ENCODE measurements around the gene FBLN5.
"Not testable (repeated sequence)": the region's sequence is repeated elsewhere in the genome, so short reads cannot be mapped to it uniquely, and the experiment has no call there.

The FBLN5 gene

GRCh38 chr14:91873471-91874415 is 73.8 kb downstream of the FBLN5 start:
- Mint-ChIP-seq H3K4me3 (peak overlapping the region; percentile 57), H3K4me1 (ENCODE audit: low read depth) (peaks cover 72% of the 10 kb centered on the region), H3K27ac (peak overlapping the region; percentile 88), H3K27me3 (no peaks in the 10 kb centered on the region), H3K9me3 (no peaks in the 10 kb centered on the region), H3K36me3 (ENCODE audit: low read depth) (no peaks in the 10 kb centered on the region)

- Mint-ChIP-seq H3K36me3 (ENCODE audit: low read depth) (no peaks in the 10 kb centered on the region), H3K4me1 (ENCODE audit: low read depth) (peaks cover 80% of the 10 kb centered on the region), H3K4me3 (peak overlapping the region; percentile 57), H3K27me3 (no peaks in the 10 kb centered on the region), H3K9me3 (no peaks in the 10 kb centered on the region), H3K27ac (peak overlapping the region; percentile 88)
Observed at GRCh38 chr14:91872517-91873470, 74.7 kb downstream of the FBLN5 start.

- H3K27me3 Mint-ChIP-seq: no peaks in the 10 kb centered on the region
- H3K9me3 Mint-ChIP-seq: no peaks in the 10 kb centered on the region
- peaks cover 88% of the 10 kb centered on the region for H3K4me1 Mint-ChIP-seq (ENCODE audit: low read depth)
- peak overlapping the region; percentile 57 for H3K4me3 Mint-ChIP-seq
- H3K36me3 Mint-ChIP-seq (ENCODE audit: low read depth): no peaks in the 10 kb centered on the region
- peak overlapping the region; percentile 52 for H3K27ac Mint-ChIP-seq
Observed at GRCh38 chr14:91872011-91872501, 75.4 kb downstream of the FBLN5 start.

GRCh38 chr14:91871401-91871800 is 76.1 kb downstream of the FBLN5 start:
- not testable (repeated sequence) for H3K4me3 Mint-ChIP-seq; H3K27ac Mint-ChIP-seq; H3K36me3 Mint-ChIP-seq (ENCODE audit: low read depth); H3K9me3 Mint-ChIP-seq; H3K27me3 Mint-ChIP-seq
- peaks cover 93% of the 10 kb centered on the region for H3K4me1 Mint-ChIP-seq (ENCODE audit: low read depth)

GRCh38 chr14:91870890-91871289 is 76.6 kb downstream of the FBLN5 start:
- peak overlapping the region; percentile 82 for H3K27ac Mint-ChIP-seq
- no peaks in the 10 kb centered on the region for H3K27me3 Mint-ChIP-seq
- H3K4me3 Mint-ChIP-seq: peak overlapping the region; percentile 73
- no peaks in the 10 kb centered on the region for H3K36me3 Mint-ChIP-seq (ENCODE audit: low read depth)
- peaks cover 96% of the 10 kb centered on the region for H3K4me1 Mint-ChIP-seq (ENCODE audit: low read depth)
- no peaks in the 10 kb centered on the region for H3K9me3 Mint-ChIP-seq

- Mint-ChIP-seq H3K36me3 (ENCODE audit: low read depth) (no peaks in the 10 kb centered on the region), H3K27me3 (no peaks in the 10 kb centered on the region), H3K4me1 (ENCODE audit: low read depth) (peaks cover 97% of the 10 kb centered on the region), H3K9me3 (no peaks in the 10 kb centered on the region), H3K27ac (peak overlapping the region; percentile 82), H3K4me3 (peak overlapping the region; percentile 73)
Observed at GRCh38 chr14:91870001-91870400, 77.5 kb downstream of the FBLN5 start.

GRCh38 chr14:91869556-91869955 is 77.9 kb downstream of the FBLN5 start:
- Mint-ChIP-seq H3K4me1 (ENCODE audit: low read depth) (peaks cover 97% of the 10 kb centered on the region), H3K27ac (peak overlapping the region; percentile 82), H3K27me3 (no peaks in the 10 kb centered on the region), H3K9me3 (no peaks in the 10 kb centered on the region), H3K36me3 (ENCODE audit: low read depth) (no peaks in the 10 kb centered on the region), H3K4me3 (peak overlapping the region; percentile 73)

GRCh38 chr14:91867316-91867988 is 80.0 kb downstream of the FBLN5 start, which contains the start of gene TC2N:
TSS of gene TC2N (minus strand) at chr14:91867536. CDS start at chr14:91813769, 53,767 bp downstream.
- H3K4me1 Mint-ChIP-seq (ENCODE audit: low read depth): peaks cover 96% of the 10 kb centered on the region
- H3K36me3 Mint-ChIP-seq (ENCODE audit: low read depth): peaks cover 5% of the 10 kb centered on the region
- H3K27ac Mint-ChIP-seq: peak within 1 kb of the TSS; percentile 83
- no peaks in the 10 kb centered on the region for H3K27me3 Mint-ChIP-seq
- no peaks in the 10 kb centered on the region for H3K9me3 Mint-ChIP-seq
- peak within 1 kb of the TSS; percentile 84 for H3K4me3 Mint-ChIP-seq

GRCh38 chr14:91866511-91867295 is 80.8 kb downstream of the FBLN5 start:
- Mint-ChIP-seq H3K27me3 (no peaks in the 10 kb centered on the region), H3K4me1 (ENCODE audit: low read depth) (peaks cover 96% of the 10 kb centered on the region), H3K27ac (peak overlapping the region; percentile 83), H3K36me3 (ENCODE audit: low read depth) (peaks cover 5% of the 10 kb centered on the region), H3K9me3 (no peaks in the 10 kb centered on the region), H3K4me3 (peak overlapping the region; percentile 84)

- H3K27me3 Mint-ChIP-seq: no peaks in the 10 kb centered on the region
- peak overlapping the region; percentile 84 for H3K4me3 Mint-ChIP-seq
- H3K9me3 Mint-ChIP-seq: no peaks in the 10 kb centered on the region
- peaks cover 96% of the 10 kb centered on the region for H3K4me1 Mint-ChIP-seq (ENCODE audit: low read depth)
- H3K27ac Mint-ChIP-seq: peak overlapping the region; percentile 83
- H3K36me3 Mint-ChIP-seq (ENCODE audit: low read depth): peaks cover 5% of the 10 kb centered on the region
Observed at GRCh38 chr14:91866061-91866460, 81.4 kb downstream of the FBLN5 start.

GRCh38 chr14:91862417-91862816 is 85.1 kb downstream of the FBLN5 start:
- Mint-ChIP-seq H3K4me1 (ENCODE audit: low read depth) (peaks cover 94% of the 10 kb centered on the region), H3K27ac (peak overlapping the region; percentile 80), H3K9me3 (no peaks in the 10 kb centered on the region), H3K4me3 (peak overlapping the region; percentile 37), H3K27me3 (no peaks in the 10 kb centered on the region), H3K36me3 (ENCODE audit: low read depth) (peaks cover 5% of the 10 kb centered on the region)

- peaks cover 5% of the 10 kb centered on the region for H3K36me3 Mint-ChIP-seq (ENCODE audit: low read depth)
Observed at GRCh38 chr14:91861091-91861490, 86.4 kb downstream of the FBLN5 start.

GRCh38 chr14:91860238-91860637 is 87.3 kb downstream of the FBLN5 start:
- H3K27me3 Mint-ChIP-seq: no peaks in the 10 kb centered on the region
- H3K9me3 Mint-ChIP-seq: no peaks in the 10 kb centered on the region
- H3K27ac Mint-ChIP-seq: peak overlapping the region; percentile 92
- H3K4me3 Mint-ChIP-seq: no peak overlapping the region
- H3K4me1 Mint-ChIP-seq (ENCODE audit: low read depth): peaks cover 93% of the 10 kb centered on the region
- peaks cover 9% of the 10 kb centered on the region for H3K36me3 Mint-ChIP-seq (ENCODE audit: low read depth)

More at GRCh38 chr14:91861091-91861490, 86.4 kb downstream of the FBLN5 start:
- Mint-ChIP-seq H3K4me1 (ENCODE audit: low read depth) (peaks cover 91% of the 10 kb centered on the region), H3K9me3 (no peaks in the 10 kb centered on the region), H3K27ac (peak overlapping the region; percentile 92), H3K4me3 (peak overlapping the region; percentile 77), H3K27me3 (no peaks in the 10 kb centered on the region)
